ENCODE results near the gene C16orf92. TPM values are rescaled to one million over a fixed set of nuclear protein-coding genes. Genes with fewer than 3 reads are reported as not detected.

The C16orf92 gene
- total RNA-seq, 1 donor from 2014 or later, result not detected

- no peak overlapping the region for H3K4me3 ChIP-seq
- DNase-seq (ENCODE audit: low spot score), result no peak
- H2AFZ ChIP-seq (replicated peaks), result no peak overlapping the region
- Mint-ChIP-seq H3K4me1 (peaks cover 43% of the 10 kb centered on the region), H3K9me3 (no peaks in the 10 kb centered on the region), H3K27ac (peak overlapping the region; percentile 95), H3K27me3 (ENCODE audit: insufficient read depth, low read depth) (peaks cover 13% of the 10 kb centered on the region), H3K36me3 (no peaks in the 10 kb centered on the region), H3K4me3 (peak overlapping the region; percentile 77)
- H3K4me2 ChIP-seq, result no peak overlapping the region
- H4K20me1 ChIP-seq (ENCODE audit: low read depth), result no peaks in the 10 kb centered on the region
- TF ChIP-seq EZH2phosphoT487 (IDR thresholded peaks at IDR 0.05) (no peak), EZH2 (IDR thresholded peaks at IDR 0.05) (no peak), CTCF (IDR thresholded peaks at IDR 0.05) (no peak)
- H3K79me2 ChIP-seq (ENCODE audit: low read depth), result no peaks in the 10 kb centered on the region
- no peaks in the 10 kb centered on the region for H3K36me3 ChIP-seq
- no peaks in the 10 kb centered on the region for H3K27me3 ChIP-seq
- H3K4me1 ChIP-seq, result peaks cover 17% of the 10 kb centered on the region
- no peak overlapping the region for H3K27ac ChIP-seq
- no peaks in the 10 kb centered on the region for H3K9me3 ChIP-seq (ENCODE audit: low read depth)
- H3F3A ChIP-seq (ENCODE audit: low read depth), result peaks cover 48% of the 10 kb centered on the region
- H3K9ac ChIP-seq, result no peak overlapping the region
Observed at GRCh38 chr16:30051518-30051917, 28.5 kb downstream of the C16orf92 start.

GRCh38 chr16:30052671-30053372 is 29.8 kb downstream of the C16orf92 start:
- Histone ChIP-seq H3K36me3 (no peaks in the 10 kb centered on the region), H3F3A (ENCODE audit: low read depth) (peaks cover 48% of the 10 kb centered on the region), H3K4me2 (peak overlapping the region; percentile 89), H3K9me3 (ENCODE audit: low read depth) (no peaks in the 10 kb centered on the region), H2AFZ (replicated peaks) (peak overlapping the region; percentile 71), H3K27me3 (no peaks in the 10 kb centered on the region), H4K20me1 (ENCODE audit: low read depth) (no peaks in the 10 kb centered on the region), H3K27ac (no peak overlapping the region), H3K4me3 (peak overlapping the region; percentile 72), H3K79me2 (ENCODE audit: low read depth) (no peaks in the 10 kb centered on the region), H3K9ac (no peak overlapping the region), H3K4me1 (peaks cover 17% of the 10 kb centered on the region)
- peaks cover 10% of the 10 kb centered on the region for H3K27me3 Mint-ChIP-seq (ENCODE audit: insufficient read depth, low read depth)
- peak; percentile 95 for DNase-seq (ENCODE audit: low spot score)
- H3K27ac Mint-ChIP-seq, result no peak overlapping the region
- peaks cover 43% of the 10 kb centered on the region for H3K4me1 Mint-ChIP-seq
- no peaks in the 10 kb centered on the region for H3K9me3 Mint-ChIP-seq
- TF ChIP-seq EZH2 (IDR thresholded peaks at IDR 0.05), result no peak
- TF ChIP-seq EZH2phosphoT487 (IDR thresholded peaks at IDR 0.05), result no peak
- TF ChIP-seq CTCF (IDR thresholded peaks at IDR 0.05), result no peak
- peaks cover 3% of the 10 kb centered on the region for H3K36me3 Mint-ChIP-seq
- H3K4me3 Mint-ChIP-seq, result peak overlapping the region; percentile 88

GRCh38 chr16:30053376-30054015 is 30.5 kb downstream of the C16orf92 start:
- Mint-ChIP-seq H3K27me3 (ENCODE audit: insufficient read depth, low read depth) (peaks cover 9% of the 10 kb centered on the region), H3K9me3 (no peaks in the 10 kb centered on the region), H3K27ac (peak overlapping the region; percentile 66), H3K4me3 (peak overlapping the region; percentile 88), H3K36me3 (peaks cover 3% of the 10 kb centered on the region), H3K4me1 (peaks cover 40% of the 10 kb centered on the region)
- H3F3A ChIP-seq (ENCODE audit: low read depth), result peaks cover 43% of the 10 kb centered on the region
- no peaks in the 10 kb centered on the region for H3K79me2 ChIP-seq (ENCODE audit: low read depth)
- H3K9me3 ChIP-seq (ENCODE audit: low read depth), result no peaks in the 10 kb centered on the region
- H3K4me2 ChIP-seq, result peak overlapping the region; percentile 89
- peak overlapping the region; percentile 72 for H3K4me3 ChIP-seq
- TF ChIP-seq CTCF (IDR thresholded peaks at IDR 0.05) (no peak), EZH2phosphoT487 (IDR thresholded peaks at IDR 0.05) (no peak), EZH2 (IDR thresholded peaks at IDR 0.05) (no peak)
- H3K9ac ChIP-seq, result peak overlapping the region; percentile 7
- H3K27ac ChIP-seq, result no peak overlapping the region
- H3K27me3 ChIP-seq, result no peaks in the 10 kb centered on the region
- no peaks in the 10 kb centered on the region for H4K20me1 ChIP-seq (ENCODE audit: low read depth)
- no peak for DNase-seq (ENCODE audit: low spot score)
- peak overlapping the region; percentile 71 for H2AFZ ChIP-seq (replicated peaks)
- H3K36me3 ChIP-seq, result no peaks in the 10 kb centered on the region
- H3K4me1 ChIP-seq, result peaks cover 15% of the 10 kb centered on the region

All from neural progenitor cell (in vitro differentiated cells).